GM23338 (cell line): ENCODE results near the gene ZNF350. TPM values are rescaled to one million over a fixed set of nuclear protein-coding genes. Genes with fewer than 3 reads are reported as not detected.

ENCODE experiments used
- ATAC-seq: fragments of 200-7000 bp; cut with Tn5 transposase; 3 replicates; pipeline ENCODE4 v1.9.1; 2020
- DNase-seq: peaks from one replicate; pipeline ENCODE4 v3.0.0-alpha.2; 2015; ENCODE audit warnings: low spot score
- H2AFZ ChIP-seq: fragments of 200-600 bp; sonication (generic); 2 replicates; pipeline ENCODE4 v1.8.0; 2016; ENCODE audit warnings: antibody characterized with exemption, mild to moderate bottlenecking, moderate library complexity
- H3F3A ChIP-seq: fragments of 200-600 bp; sonication (generic); replicated peaks from 2 replicates; pipeline ENCODE4 v1.8.0; 2017; ENCODE audit warnings: antibody characterized with exemption, mixed run types, low read depth
- H3K27ac ChIP-seq: fragments of 200-600 bp; sonication (generic); 2 replicates; pipeline ENCODE4 v1.6.1; 2016; ENCODE audit warnings: low read depth
- H3K27me3 ChIP-seq: fragments of 200-600 bp; sonication (generic); 2 replicates; pipeline ENCODE4 v1.8.0; 2016; ENCODE audit warnings: mild to moderate bottlenecking, mixed run types, moderate library complexity; ENCODE audit not compliant: insufficient read depth
- H3K36me3 ChIP-seq: fragments of 200-600 bp; sonication (generic); 2 replicates; pipeline ENCODE4 v1.8.0; 2016; ENCODE audit warnings: mild to moderate bottlenecking; ENCODE audit not compliant: insufficient read depth
- H3K4me1 ChIP-seq: fragments of 200-600 bp; sonication (generic); 2 replicates; pipeline ENCODE4 v1.8.0; 2016; ENCODE audit warnings: mild to moderate bottlenecking, moderate library complexity; ENCODE audit not compliant: insufficient read depth
- H3K4me2 ChIP-seq: fragments of 200-600 bp; sonication (generic); 2 replicates; pipeline ENCODE4 v1.7.1; 2017; ENCODE audit warnings: mixed run types
- H3K4me3 ChIP-seq: fragments of 200-600 bp; sonication (generic); 2 replicates; pipeline ENCODE4 v1.6.1; 2016; ENCODE audit warnings: mixed run types
- H3K79me2 ChIP-seq: fragments of 200-600 bp; sonication (generic); replicated peaks from 2 replicates; pipeline ENCODE4 v1.8.0; 2017; ENCODE audit warnings: mild to moderate bottlenecking; ENCODE audit not compliant: insufficient read depth
- H3K9me2 ChIP-seq: fragments of 200-600 bp; sonication (generic); 2 replicates; pipeline ENCODE4 v1.8.0; 2017; ENCODE audit not compliant: insufficient read depth
- H4K20me1 ChIP-seq: fragments of 200-600 bp; sonication (generic); replicated peaks from 2 replicates; pipeline ENCODE4 v1.8.0; 2017; ENCODE audit warnings: mild to moderate bottlenecking; ENCODE audit not compliant: insufficient read depth
- H3K27ac Mint-ChIP-seq: 2 replicates; pipeline ENCODE4 v1.8.0; 2020; ENCODE audit warnings: inconsistent platforms, mild to moderate bottlenecking, moderate library complexity, mixed read lengths
- H3K27me3 Mint-ChIP-seq: 3 replicates; pipeline ENCODE4 v1.8.0; 2022; ENCODE audit warnings: low read depth, mild to moderate bottlenecking, moderate library complexity, mixed read lengths, inconsistent platforms; ENCODE audit not compliant: insufficient read depth, poor library complexity
- H3K36me3 Mint-ChIP-seq: 3 replicates; pipeline ENCODE4 v1.8.0; 2021; ENCODE audit warnings: low read depth, mild to moderate bottlenecking, inconsistent platforms, moderate library complexity, mixed read lengths
- H3K4me1 Mint-ChIP-seq: 3 replicates; pipeline ENCODE4 v1.8.0; 2020; ENCODE audit warnings: mild to moderate bottlenecking, inconsistent platforms, mixed read lengths
- H3K4me3 Mint-ChIP-seq: 3 replicates; pipeline ENCODE4 v1.8.0; 2021; ENCODE audit warnings: moderate library complexity, mild to moderate bottlenecking, inconsistent platforms, mixed read lengths
- H3K9me3 Mint-ChIP-seq: 3 replicates; pipeline ENCODE4 v1.8.0; 2020; ENCODE audit warnings: moderate library complexity, mild to moderate bottlenecking, inconsistent platforms, mixed read lengths
- CREB1 ChIP-seq: fragments of 250-450 bp; sonication (Bioruptor Pico); IDR thresholded peaks from 2 replicates; pipeline ENCODE4 v1.5.0; 2020; ENCODE audit warnings: low read depth, mild to moderate bottlenecking, moderate library complexity
- CTCF ChIP-seq, 2 experiments: fragments of 200-600 bp in 1 of 2; sonication (generic) in 1 of 2; conservative IDR thresholded peaks; 2 replicates each; pipeline versions ENCODE4 v1.5.1 to v1.6.1; 2016 to 2017; ENCODE audit warnings: antibody characterized with exemption in 2 of 2, low read depth in 2 of 2, mild to moderate bottlenecking in 2 of 2, moderate library complexity in 1 of 2
- ETS1 ChIP-seq: IDR thresholded peaks from 2 replicates; pipeline ENCODE4 v1.6.1; 2016; ENCODE audit warnings: antibody characterized with exemption
- EZH2 ChIP-seq: fragments of 200-600 bp; sonication (generic); IDR thresholded peaks from one replicate; pipeline ENCODE4 v1.8.0; 2017; ENCODE audit warnings: antibody characterized with exemption, mild to moderate bottlenecking, low read depth; ENCODE audit not compliant: unreplicated experiment
- POLR2AphosphoS5 ChIP-seq: IDR thresholded peaks from 2 replicates; pipeline ENCODE4 v1.6.1; 2016; ENCODE audit warnings: antibody characterized with exemption, low read depth
- REST ChIP-seq: IDR thresholded peaks from one replicate; pipeline ENCODE4 v1.6.1; 2018; ENCODE audit warnings: antibody characterized with exemption; ENCODE audit not compliant: unreplicated experiment
- STAT1 ChIP-seq: IDR thresholded peaks from one replicate; pipeline ENCODE4 v1.6.1; 2016; ENCODE audit warnings: antibody characterized with exemption; ENCODE audit not compliant: unreplicated experiment
- ZNF114 ChIP-seq: fragments of 250-450 bp; sonication (Bioruptor Pico); IDR thresholded peaks from 2 replicates; pipeline ENCODE4 v1.5.0; 2020; ENCODE audit warnings: mild to moderate bottlenecking, moderate library complexity
- ZNF331 ChIP-seq: fragments of 250-450 bp; sonication (Bioruptor Pico); IDR thresholded peaks from 2 replicates; pipeline ENCODE4 v1.5.0; 2020; ENCODE audit warnings: low read depth, mild to moderate bottlenecking, moderate library complexity
- polyA plus RNA-seq: library from polyadenylated mRNA; unstranded; fragments of >200 nt; fragmentation: Nextera tagmentation; extraction: Ambion mirVana; gene quantifications from 2 replicates; pipeline ENCODE4 v1.2.1, GENCODE V29; 2016
- total RNA-seq: library from RNA; depleted of rRNA; stranded (reverse); fragments of >200 nt; shearing (Covaris generic); gene quantifications from 2 replicates; pipeline ENCODE4 v1.2.3, GENCODE V29; 2014

Gene ZNF350
- total and polyA plus RNA-seq, 2 experiments from 2014 or later = 5.8 to 7.6 TPM

- TF ChIP-seq CTCF (conservative IDR thresholded peaks at IDR 0.05; ENCODE audit: low read depth in 2 of 2) = no peak
- no peak for TF ChIP-seq ETS1
- no peak for TF ChIP-seq EZH2
Measured at GRCh38 chr19:52010674-52011073, 24.0 kb upstream of the ZNF350 start (continued).

GRCh38 chr19:52007806-52008557, 21.3 kb upstream of the ZNF350 start, which contains the start of gene ZNF615:
Gene ZNF615, minus strand, starts transcription at chr19:52008211. Its CDS starts 4,500 bp downstream, at chr19:52003711.
- Histone ChIP-seq H3F3A (no peaks in the 10 kb centered on the region), H3K4me3 (peak within 1 kb of the TSS; percentile 90), H2AFZ (peak within 1 kb of the TSS; percentile 95), H4K20me1 (no peaks in the 10 kb centered on the region), H3K9me2 (peaks cover 9% of the 10 kb centered on the region; the same call in 1 of the 2 replicates), H3K79me2 (peaks cover 37% of the 10 kb centered on the region), H3K36me3 (no peaks in the 10 kb centered on the region), H3K4me1 (0 out of 2 replicates have a peak, but pooled peaks cover 5% of the 10 kb centered on the region), H3K27ac (peak within 1 kb of the TSS; percentile 92), H3K27me3 (no peaks in the 10 kb centered on the region), H3K4me2 (peak within 1 kb of the TSS; percentile 89)
- ATAC-seq (peak; percentile 97), DNase-seq (peak; percentile 96)
- H3K9me3 Mint-ChIP-seq = peaks cover 14% of the 10 kb centered on the region
- peak; percentile 72 for TF ChIP-seq POLR2AphosphoS5
- no peak for TF ChIP-seq STAT1
- peak; percentile 80; the same call in 1 of the 2 replicates for TF ChIP-seq ZNF114 (CRISPR knock-in tag)
- peak; percentile 88 for TF ChIP-seq ETS1
- H3K27me3 Mint-ChIP-seq = peaks cover 11% of the 10 kb centered on the region
- peaks cover 12% of the 10 kb centered on the region; the same call in 2 of the 3 replicates for H3K4me1 Mint-ChIP-seq
- H3K27ac Mint-ChIP-seq = peak within 1 kb of the TSS; percentile 99
- H3K36me3 Mint-ChIP-seq = peaks cover 40% of the 10 kb centered on the region
- peak within 1 kb of the TSS; percentile 96 for H3K4me3 Mint-ChIP-seq

GRCh38 chr19:52007451-52007805, 20.8 kb upstream of the ZNF350 start:
- Mint-ChIP-seq H3K4me3 (peak overlapping the region; percentile 96), H3K36me3 (peaks cover 38% of the 10 kb centered on the region)
- H3K27me3 ChIP-seq = no peaks in the 10 kb centered on the region
- TF ChIP-seq POLR2AphosphoS5 = no peak
- TF ChIP-seq STAT1 = no peak
- no peak for TF ChIP-seq CREB1 (CRISPR knock-in tag)
- no peak for TF ChIP-seq REST
- TF ChIP-seq ETS1 = no peak
- no peak for TF ChIP-seq ZNF114 (CRISPR knock-in tag)
- no peak for TF ChIP-seq ZNF331

More at GRCh38 chr19:52007451-52007805, 20.8 kb upstream of the ZNF350 start:
- Histone ChIP-seq H2AFZ (peak overlapping the region; percentile 95), H3K4me1 (0 out of 2 replicates have a peak, but pooled peaks cover 5% of the 10 kb centered on the region), H3K4me2 (peak overlapping the region; percentile 89), H3K36me3 (no peaks in the 10 kb centered on the region), H4K20me1 (no peaks in the 10 kb centered on the region), H3K79me2 (peaks cover 42% of the 10 kb centered on the region), H3K27ac (no peak overlapping the region; the same call in 1 of the 2 replicates), H3K4me3 (peak overlapping the region; percentile 90), H3K9me2 (peaks cover 9% of the 10 kb centered on the region; the same call in 1 of the 2 replicates), H3F3A (no peaks in the 10 kb centered on the region)
- peak overlapping the region; percentile 99; the same call in 1 of the 2 replicates for H3K27ac Mint-ChIP-seq
- H3K9me3 Mint-ChIP-seq = peaks cover 14% of the 10 kb centered on the region
- peaks cover 11% of the 10 kb centered on the region for H3K27me3 Mint-ChIP-seq
- peaks cover 12% of the 10 kb centered on the region; the same call in 2 of the 3 replicates for H3K4me1 Mint-ChIP-seq
- peak; percentile 85 for ATAC-seq
- peak; percentile 68 for DNase-seq
